Stimulated activated CD8-positive, alpha-beta memory T cell treated with anti-CD3 and anti-CD28 coated beads, Interleukin-2, amount 100 ng/mL, for 48 hours (primary cell): ENCODE data around the gene AVPR1B.
A peak's percentile ranks its signal among the peaks of the same experiment; 100 is the strongest.

Experiments used
- DNase-seq, 2 donors: peaks; one replicate each; pipeline ENCODE4 v3.0.0-alpha.2; 2020; ENCODE audit warnings: low read depth in 2 of 2

The AVPR1B gene

GRCh38 chr1:206117151-206117948 lies at the start of gene AVPR1B:
Gene AVPR1B, minus strand, starts transcription at chr1:206117388. Its CDS starts 498 bp downstream, at chr1:206116890.
- DNase-seq, result peak; percentile 5 to 9

- no peak for DNase-seq
Observed at GRCh38 chr1:206145771-206146290, 28.6 kb upstream of the AVPR1B start.

- no peak for DNase-seq
Observed at GRCh38 chr1:206144605-206145004, 27.4 kb upstream of the AVPR1B start.

- DNase-seq, result no peak
Observed at GRCh38 chr1:206143537-206144172, 26.5 kb upstream of the AVPR1B start.

- DNase-seq, result no peak
Observed at GRCh38 chr1:206142770-206143169, 25.6 kb upstream of the AVPR1B start.

GRCh38 chr1:206142011-206142410 lies 24.8 kb upstream of the AVPR1B start:
- DNase-seq, result no peak

GRCh38 chr1:206136241-206136640 lies 19.1 kb upstream of the AVPR1B start:
- no peak for DNase-seq

- DNase-seq, result no peak
Observed at GRCh38 chr1:206135248-206135647, 18.1 kb upstream of the AVPR1B start.

- no peak for DNase-seq
Observed at GRCh38 chr1:206133751-206134415, 16.7 kb upstream of the AVPR1B start.

- no peak for DNase-seq
Observed at GRCh38 chr1:206131037-206131436, 13.8 kb upstream of the AVPR1B start.

GRCh38 chr1:206128196-206128595 lies 11.0 kb upstream of the AVPR1B start:
- no peak for DNase-seq

GRCh38 chr1:206127336-206127735 lies 10.1 kb upstream of the AVPR1B start:
- DNase-seq, result no peak

- no peak for DNase-seq
Observed at GRCh38 chr1:206125346-206125745, 8.2 kb upstream of the AVPR1B start.

GRCh38 chr1:206122686-206123085 lies 5.5 kb upstream of the AVPR1B start:
- DNase-seq, result no peak

GRCh38 chr1:206121269-206121668 lies 4.1 kb upstream of the AVPR1B start:
- no peak for DNase-seq

- DNase-seq, result no peak
Observed at GRCh38 chr1:206120406-206120805, 3.2 kb upstream of the AVPR1B start.

- no peak for DNase-seq
Observed at GRCh38 chr1:206116873-206117150, 376 bp downstream of the AVPR1B start.

GRCh38 chr1:206116191-206116872 lies 856 bp downstream of the AVPR1B start:
- no peak for DNase-seq

GRCh38 chr1:206115791-206116190 lies 1.4 kb downstream of the AVPR1B start:
- no peak for DNase-seq

GRCh38 chr1:206114692-206115640 lies 2.2 kb downstream of the AVPR1B start:
- DNase-seq, result no peak
